DMS79 treated with DMSO at 0.1 percent for 48 hours (cell line): Measurements from ENCODE around the gene PTPDC1.

Experiments
- DNase-seq: peaks from one replicate; lab custom pipeline; 2025; lab: John Stamatoyannopoulos, UW

The PTPDC1 gene

GRCh38 chr9:94084314-94084713 is at the start of gene PTPDC1:
PTPDC1 (plus strand) TSS chr9:94084464; CDS start chr9:94084531, 67 bp downstream.
- peak; percentile 2 for DNase-seq

GRCh38 chr9:94034511-94034910 is 49.8 kb upstream of the PTPDC1 start:
- no peak for DNase-seq

- DNase-seq = no peak
These were observed 44.5 kb upstream of the PTPDC1 start for GRCh38 chr9:94039786-94040185.

- DNase-seq = no peak
These were observed 41.5 kb upstream of the PTPDC1 start for GRCh38 chr9:94042516-94043360.

GRCh38 chr9:94054716-94055115 is 29.5 kb upstream of the PTPDC1 start:
- DNase-seq = no peak

GRCh38 chr9:94056442-94056974 is 27.8 kb upstream of the PTPDC1 start:
- DNase-seq = no peak

GRCh38 chr9:94057918-94058317 is 26.3 kb upstream of the PTPDC1 start:
- DNase-seq = no peak

GRCh38 chr9:94061864-94062263 is 22.4 kb upstream of the PTPDC1 start:
- DNase-seq = no peak

GRCh38 chr9:94065535-94065961 is 18.7 kb upstream of the PTPDC1 start:
- DNase-seq = no peak

- DNase-seq = no peak
These were observed 16.0 kb upstream of the PTPDC1 start for GRCh38 chr9:94068257-94068656.

GRCh38 chr9:94076557-94076956 is 7.7 kb upstream of the PTPDC1 start:
- DNase-seq = no peak

- no peak for DNase-seq
These were observed 6.2 kb upstream of the PTPDC1 start for GRCh38 chr9:94078086-94078485.

- no peak for DNase-seq
These were observed 5.0 kb upstream of the PTPDC1 start for GRCh38 chr9:94079236-94079635.

GRCh38 chr9:94080249-94080648 is 4.0 kb upstream of the PTPDC1 start:
- DNase-seq = no peak

- no peak for DNase-seq
These were observed 2.8 kb upstream of the PTPDC1 start for GRCh38 chr9:94081435-94081834.

- DNase-seq = no peak
These were observed 2.3 kb upstream of the PTPDC1 start for GRCh38 chr9:94081864-94082463.

GRCh38 chr9:94082553-94082952 is 1.7 kb upstream of the PTPDC1 start:
- DNase-seq = no peak

- peak; percentile 2 for DNase-seq
These were observed 1.3 kb upstream of the PTPDC1 start for GRCh38 chr9:94082956-94083355.

- no peak for DNase-seq
These were observed 880 bp upstream of the PTPDC1 start for GRCh38 chr9:94083384-94083783.

GRCh38 chr9:94085062-94085639 is 887 bp downstream of the PTPDC1 start:
- DNase-seq = no peak

- DNase-seq = no peak
These were observed 2.5 kb downstream of the PTPDC1 start for GRCh38 chr9:94086486-94087345.
